ENCODE data around the gene MEN1.

GRCh38 chr11:64776425-64776824 is 33.9 kb downstream of the MEN1 start:
- TF ChIP-seq EP300 (IDR thresholded peaks at IDR 0.05) (no peak), CTCF (IDR thresholded peaks at IDR 0.05) (no peak), POLR2AphosphoS5 (IDR thresholded peaks at IDR 0.05) (no peak)
